GM18519 (cell line): Measurements from ENCODE around the gene SDC3.

Source experiments
- ATAC-seq: cut with Tn5 transposase; IDR thresholded peaks from one replicate; pipeline ENCODE4 v1.9.1; 2021; ENCODE audit warnings: mild to moderate bottlenecking, moderate library complexity; ENCODE audit not compliant: unreplicated experiment, low FRiP score

Gene SDC3

GRCh38 chr1:30929135-30929889 lies 20.8 kb upstream of the SDC3 start:
- ATAC-seq, result no peak

GRCh38 chr1:30928789-30929134 lies 20.2 kb upstream of the SDC3 start:
- no peak for ATAC-seq

GRCh38 chr1:30928171-30928570 lies 19.6 kb upstream of the SDC3 start:
- ATAC-seq, result no peak

- ATAC-seq, result no peak
These were observed 18.9 kb upstream of the SDC3 start for GRCh38 chr1:30927448-30927847.

- no peak for ATAC-seq
These were observed 15.0 kb upstream of the SDC3 start for GRCh38 chr1:30923597-30923996.

GRCh38 chr1:30920827-30921226 lies 12.3 kb upstream of the SDC3 start:
- no peak for ATAC-seq

- ATAC-seq, result no peak
These were observed 10.7 kb upstream of the SDC3 start for GRCh38 chr1:30919025-30919881.

GRCh38 chr1:30916296-30916695 lies 7.7 kb upstream of the SDC3 start:
- ATAC-seq, result no peak

- no peak for ATAC-seq
These were observed 7.1 kb upstream of the SDC3 start for GRCh38 chr1:30915491-30916230.

- ATAC-seq, result no peak
These were observed 6.4 kb upstream of the SDC3 start for GRCh38 chr1:30914931-30915330.

GRCh38 chr1:30914587-30914922 lies 6.0 kb upstream of the SDC3 start:
- ATAC-seq, result no peak

- no peak for ATAC-seq
These were observed 4.5 kb upstream of the SDC3 start for GRCh38 chr1:30912913-30913652.

GRCh38 chr1:30912224-30912623 lies 3.7 kb upstream of the SDC3 start:
- no peak for ATAC-seq

- ATAC-seq, result no peak
These were observed 2.7 kb upstream of the SDC3 start for GRCh38 chr1:30911059-30911954.

- no peak for ATAC-seq
These were observed 959 bp upstream of the SDC3 start for GRCh38 chr1:30909365-30910068.

- ATAC-seq, result no peak
These were observed 252 bp downstream of the SDC3 start for GRCh38 chr1:30908316-30908695.

GRCh38 chr1:30907481-30908315 lies 860 bp downstream of the SDC3 start:
- no peak for ATAC-seq
